SU-DHL-6 (cell line): Measurements from ENCODE around the gene ZCCHC24.

Source experiments
- H2AFZ ChIP-seq: fragments of 200-600 bp; sonication (generic); 2 replicates; pipeline ENCODE4 v1.6.1; 2014; ENCODE audit warnings: low read depth, mild to moderate bottlenecking, moderate library complexity, mixed read lengths, antibody characterized with exemption, low read length; ENCODE audit not compliant: severe bottlenecking
- H3F3A ChIP-seq: fragments of 200-600 bp; shearing (Covaris generic); 2 replicates; pipeline ENCODE4 v1.6.0; 2016; ENCODE audit warnings: antibody characterized with exemption, mild to moderate bottlenecking; ENCODE audit not compliant: insufficient read depth
- H3K27ac ChIP-seq: fragments of 200-600 bp; sonication (generic); 2 replicates; pipeline ENCODE4 v1.5.1; 2016; ENCODE audit warnings: low read depth, mild to moderate bottlenecking, low read length, moderate library complexity, mixed read lengths
- H3K27me3 ChIP-seq: fragments of 200-600 bp; sonication (generic), shearing (Covaris generic); 2 replicates; pipeline ENCODE4 v1.6.0; 2014; ENCODE audit warnings: mild to moderate bottlenecking, low read length
- H3K36me3 ChIP-seq: fragments of 200-600 bp; sonication (generic); 2 replicates; pipeline ENCODE4 v1.6.1; 2014; ENCODE audit warnings: mild to moderate bottlenecking, low read length, mixed read lengths
- H3K4me2 ChIP-seq: fragments of 300-600, 200-600 bp; shearing (Covaris generic), sonication (generic); 2 replicates; pipeline ENCODE4 v1.6.0; 2014; ENCODE audit warnings: low read length, low read depth, mild to moderate bottlenecking; ENCODE audit not compliant: poor library complexity, severe bottlenecking
- H3K4me3 ChIP-seq: fragments of 200-600 bp; sonication (generic); 2 replicates; pipeline ENCODE4 v1.5.1; 2014; ENCODE audit warnings: antibody characterized with exemption, low read length, mild to moderate bottlenecking, mixed read lengths; ENCODE audit not compliant: insufficient read depth, poor library complexity, severe bottlenecking
- H3K79me2 ChIP-seq: fragments of 200-600 bp; sonication (generic); 2 replicates; pipeline ENCODE4 v1.6.1; 2014; ENCODE audit warnings: mild to moderate bottlenecking, low read length, moderate library complexity; ENCODE audit not compliant: insufficient read depth
- H3K9ac ChIP-seq: fragments of 200-600 bp; sonication (generic); 2 replicates; pipeline ENCODE4 v1.7.0; 2014; ENCODE audit warnings: mild to moderate bottlenecking, low read length
- H3K9me2 ChIP-seq: fragments of 200-600 bp; sonication (generic); replicated peaks from 2 replicates; pipeline ENCODE4 v1.6.1; 2014; ENCODE audit warnings: low read length; ENCODE audit not compliant: insufficient read depth
- H3K9me3 ChIP-seq: fragments of 200-600 bp; sonication (generic); 2 replicates; pipeline ENCODE4 v1.6.1; 2014; ENCODE audit warnings: low read length, mixed read lengths; ENCODE audit not compliant: insufficient read depth
- H4K20me1 ChIP-seq: fragments of 200-600 bp; sonication (generic); 2 replicates; pipeline ENCODE4 v1.6.1; 2014; ENCODE audit warnings: low read depth, mild to moderate bottlenecking, antibody characterized with exemption, low read length, moderate library complexity, mixed read lengths
- EZH2phosphoT487 ChIP-seq: fragments of 200-600 bp; sonication (generic), shearing (Covaris generic); conservative IDR thresholded peaks from 2 replicates; pipeline ENCODE4 v1.6.1; 2018; ENCODE audit warnings: mild to moderate bottlenecking, antibody characterized with exemption, low read length, moderate library complexity, mixed read lengths
- TF ChIP-seq, protein P1 (sequence below): fragments of 200-600 bp; sonication (generic); IDR thresholded peaks from one replicate; pipeline ENCODE4 v1.5.1; 2017; ENCODE audit warnings: antibody characterized with exemption, mild to moderate bottlenecking, low read length, moderate library complexity; ENCODE audit not compliant: insufficient read depth, poor library complexity, severe bottlenecking

The ZCCHC24 gene

DNA sequence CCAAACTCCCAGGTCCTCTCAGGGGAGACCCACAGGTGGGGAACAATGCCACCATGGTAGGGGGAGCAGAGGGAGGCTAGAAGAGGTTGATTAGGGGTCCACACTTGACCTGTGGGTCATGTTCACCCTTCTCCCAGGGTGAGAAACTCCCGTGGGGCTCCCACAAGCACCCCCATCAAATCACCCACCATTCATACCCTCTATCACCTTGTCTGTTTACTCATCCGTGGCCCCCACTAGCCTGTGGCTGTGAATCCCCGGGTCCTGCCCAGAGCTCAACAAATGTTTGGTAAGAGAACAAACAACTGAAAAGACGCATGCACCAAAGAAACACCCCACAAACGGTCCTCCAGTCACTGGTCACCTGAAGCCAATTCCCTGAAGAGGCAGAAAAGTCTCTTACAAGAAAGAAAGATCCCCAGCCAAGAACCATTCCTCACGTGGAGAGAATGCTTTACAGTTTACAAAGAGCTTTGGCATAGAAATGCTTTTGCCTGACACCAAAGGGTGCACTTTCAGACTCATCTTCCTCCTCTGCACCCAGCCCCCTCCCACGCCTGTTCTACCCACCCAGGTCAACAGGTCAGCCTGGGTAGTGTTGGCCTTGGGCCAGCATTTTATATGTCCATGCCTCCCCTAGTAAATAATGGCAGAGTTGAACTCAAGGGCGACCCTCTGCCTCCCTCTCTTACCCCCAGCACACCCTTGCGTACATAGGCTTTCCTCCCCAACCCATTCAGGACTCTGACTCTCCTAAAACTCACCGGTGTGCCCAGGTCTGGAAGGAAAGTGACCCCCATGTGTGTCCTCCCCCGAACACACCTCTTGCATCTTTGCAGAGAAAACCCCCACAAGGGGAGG, 1.9 kb downstream of the ZCCHC24 start:
- H3K9me2 ChIP-seq: no peaks in the 10 kb centered on the region
- H3K27ac ChIP-seq: no peak overlapping the region
- H4K20me1 ChIP-seq: no peaks in the 10 kb centered on the region
- no peak overlapping the region for H2AFZ ChIP-seq
- no peak overlapping the region for H3K4me3 ChIP-seq
- no peak for TF ChIP-seq EZH2phosphoT487
- TF ChIP-seq, protein P1, sequence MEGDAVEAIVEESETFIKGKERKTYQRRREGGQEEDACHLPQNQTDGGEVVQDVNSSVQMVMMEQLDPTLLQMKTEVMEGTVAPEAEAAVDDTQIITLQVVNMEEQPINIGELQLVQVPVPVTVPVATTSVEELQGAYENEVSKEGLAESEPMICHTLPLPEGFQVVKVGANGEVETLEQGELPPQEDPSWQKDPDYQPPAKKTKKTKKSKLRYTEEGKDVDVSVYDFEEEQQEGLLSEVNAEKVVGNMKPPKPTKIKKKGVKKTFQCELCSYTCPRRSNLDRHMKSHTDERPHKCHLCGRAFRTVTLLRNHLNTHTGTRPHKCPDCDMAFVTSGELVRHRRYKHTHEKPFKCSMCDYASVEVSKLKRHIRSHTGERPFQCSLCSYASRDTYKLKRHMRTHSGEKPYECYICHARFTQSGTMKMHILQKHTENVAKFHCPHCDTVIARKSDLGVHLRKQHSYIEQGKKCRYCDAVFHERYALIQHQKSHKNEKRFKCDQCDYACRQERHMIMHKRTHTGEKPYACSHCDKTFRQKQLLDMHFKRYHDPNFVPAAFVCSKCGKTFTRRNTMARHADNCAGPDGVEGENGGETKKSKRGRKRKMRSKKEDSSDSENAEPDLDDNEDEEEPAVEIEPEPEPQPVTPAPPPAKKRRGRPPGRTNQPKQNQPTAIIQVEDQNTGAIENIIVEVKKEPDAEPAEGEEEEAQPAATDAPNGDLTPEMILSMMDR: no peak
- no peaks in the 10 kb centered on the region for H3F3A ChIP-seq
- H3K9ac ChIP-seq: no peak overlapping the region
- no peaks in the 10 kb centered on the region for H3K9me3 ChIP-seq
- H3K79me2 ChIP-seq: no peaks in the 10 kb centered on the region
- H3K36me3 ChIP-seq: no peaks in the 10 kb centered on the region
- H3K4me2 ChIP-seq: peak overlapping the region; percentile 81
- H3K27me3 ChIP-seq: no peaks in the 10 kb centered on the region

DNA sequence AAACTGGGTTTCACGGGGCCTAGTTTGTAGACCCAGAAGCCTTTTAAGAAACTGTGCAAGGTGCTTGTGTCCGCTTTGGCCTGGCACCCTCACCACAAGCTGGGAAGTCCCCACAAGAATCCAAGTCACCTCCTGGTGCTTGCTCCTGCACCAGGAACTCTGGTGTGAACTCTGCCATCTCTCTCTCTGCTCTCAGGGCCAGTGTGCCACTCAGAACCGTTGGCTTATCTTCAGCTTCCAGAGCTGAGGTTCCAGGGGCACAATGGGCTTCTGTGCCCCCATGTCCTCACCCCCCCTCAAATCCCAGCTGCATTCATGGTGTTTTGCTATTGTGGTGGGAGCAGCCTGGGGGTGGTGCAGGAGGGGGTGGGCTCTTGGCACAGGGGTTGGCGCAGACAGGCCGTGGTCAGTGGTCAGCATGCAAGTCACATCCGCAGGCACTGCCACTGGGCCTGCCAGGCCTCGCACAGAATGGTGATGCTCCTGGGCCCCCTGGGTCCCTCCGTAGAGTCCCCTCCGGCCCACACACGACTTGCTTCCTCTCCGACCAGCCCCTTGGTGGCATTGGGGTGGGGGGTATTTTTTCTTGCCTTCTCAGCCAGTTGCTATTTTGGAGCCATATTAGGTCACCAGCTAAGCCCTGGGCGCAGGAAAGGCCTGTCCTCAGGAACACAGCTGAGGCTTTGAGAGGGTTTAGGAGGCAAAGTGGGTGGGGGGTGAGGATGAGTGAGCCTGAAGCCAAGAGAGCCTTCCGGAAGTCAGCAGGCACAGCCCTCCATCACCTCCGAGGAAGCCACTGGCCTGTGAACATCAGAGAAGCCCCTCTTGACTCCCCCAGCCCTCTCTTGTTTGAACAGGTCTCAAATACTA, 3.0 kb downstream of the ZCCHC24 start:
- Histone ChIP-seq H3K9ac (no peak overlapping the region), H3K9me3 (no peaks in the 10 kb centered on the region), H3F3A (no peaks in the 10 kb centered on the region), H3K9me2 (no peaks in the 10 kb centered on the region), H3K4me3 (no peak overlapping the region), H3K27me3 (no peaks in the 10 kb centered on the region), H2AFZ (no peak overlapping the region), H3K4me2 (no peak overlapping the region), H3K79me2 (no peaks in the 10 kb centered on the region), H4K20me1 (no peaks in the 10 kb centered on the region), H3K27ac (no peak overlapping the region), H3K36me3 (no peaks in the 10 kb centered on the region)
- TF ChIP-seq EZH2phosphoT487: no peak
- TF ChIP-seq, protein P1: no peak

DNA sequence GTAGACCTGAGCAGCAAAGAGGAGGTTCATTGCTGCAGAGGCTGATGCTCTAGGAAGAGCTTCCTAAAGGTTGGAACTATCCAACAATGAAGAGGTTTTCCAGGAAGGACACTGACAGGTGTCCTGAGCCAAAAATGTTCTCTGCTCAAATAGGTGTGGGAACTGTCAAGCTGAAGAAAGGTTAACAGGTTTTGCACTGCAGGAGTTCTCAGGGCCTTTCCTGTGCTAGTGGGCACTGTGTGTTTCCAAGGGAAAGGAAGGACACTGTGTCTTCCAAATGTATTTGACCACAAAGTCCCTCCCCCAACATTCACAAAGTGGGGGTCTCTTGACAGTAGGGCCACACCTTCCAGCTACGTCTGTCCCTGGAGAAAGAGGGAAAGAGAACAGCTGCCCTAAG, 4.0 kb downstream of the ZCCHC24 start:
- no peak overlapping the region for H3K9ac ChIP-seq
- no peaks in the 10 kb centered on the region for H3K9me3 ChIP-seq
- no peaks in the 10 kb centered on the region for H3K27me3 ChIP-seq
- H4K20me1 ChIP-seq: no peaks in the 10 kb centered on the region
- no peaks in the 10 kb centered on the region for H3K36me3 ChIP-seq
- no peaks in the 10 kb centered on the region for H3K9me2 ChIP-seq
- TF ChIP-seq, protein P1: no peak
- TF ChIP-seq EZH2phosphoT487: no peak
- H3K79me2 ChIP-seq: no peaks in the 10 kb centered on the region
- no peaks in the 10 kb centered on the region for H3F3A ChIP-seq
- no peak overlapping the region for H3K27ac ChIP-seq
- no peak overlapping the region for H2AFZ ChIP-seq
- no peak overlapping the region for H3K4me2 ChIP-seq
- no peak overlapping the region for H3K4me3 ChIP-seq
